Measurements from ENCODE around the gene ADAMTSL1.
A peak's percentile ranks its signal among the peaks of the same experiment; 100 is the strongest.
"Not testable (repeated sequence)": the region's sequence is repeated elsewhere in the genome, so short reads cannot be mapped to it uniquely, and the experiment has no call there.

ADAMTSL1 gene

GRCh38 chr9:18920141-18921084 is 446.5 kb downstream of the ADAMTSL1 start:
- DNase-seq: no peak

GRCh38 chr9:18921366-18922075 is 447.6 kb downstream of the ADAMTSL1 start:
- DNase-seq: no peak

GRCh38 chr9:18922161-18922885 is 448.4 kb downstream of the ADAMTSL1 start:
- peak; percentile 36 for DNase-seq

GRCh38 chr9:18923167-18923566 is 449.2 kb downstream of the ADAMTSL1 start:
- no peak for DNase-seq

GRCh38 chr9:18923671-18924430 is 449.9 kb downstream of the ADAMTSL1 start:
- DNase-seq: no peak

- no peak for DNase-seq
Measured at GRCh38 chr9:18925880-18926279, 451.9 kb downstream of the ADAMTSL1 start.

GRCh38 chr9:18926513-18926912 is 452.6 kb downstream of the ADAMTSL1 start:
- no peak for DNase-seq

GRCh38 chr9:18928711-18929110 is 454.8 kb downstream of the ADAMTSL1 start:
- no peak for DNase-seq

GRCh38 chr9:18930611-18931010 is 456.7 kb downstream of the ADAMTSL1 start:
- not testable (repeated sequence) for DNase-seq

- no peak for DNase-seq
Measured at GRCh38 chr9:18935541-18935940, 461.6 kb downstream of the ADAMTSL1 start.

- no peak for DNase-seq
Measured at GRCh38 chr9:18936094-18936871, 462.3 kb downstream of the ADAMTSL1 start.

GRCh38 chr9:18939943-18940342 is 466.0 kb downstream of the ADAMTSL1 start:
- no peak for DNase-seq

- no peak for DNase-seq
Measured at GRCh38 chr9:18941060-18941740, 467.2 kb downstream of the ADAMTSL1 start.

- DNase-seq: no peak
Measured at GRCh38 chr9:18942801-18943200, 468.8 kb downstream of the ADAMTSL1 start.

- peak; percentile 99 for DNase-seq
Measured at GRCh38 chr9:18947892-18948339, 474.0 kb downstream of the ADAMTSL1 start.

GRCh38 chr9:18951936-18952335 is 478.0 kb downstream of the ADAMTSL1 start:
- DNase-seq: no peak

GRCh38 chr9:18955626-18956025 is 481.7 kb downstream of the ADAMTSL1 start:
- DNase-seq: no peak

Data from MV-4-11 (cell line).